Vagina (tissue), 2 donors: ENCODE measurements around the gene FCGBP. TPM values are rescaled to one million over a fixed set of nuclear protein-coding genes. Genes with fewer than 3 reads are reported as not detected.

Source experiments
- DNase-seq, 2 donors: peaks; one replicate each; pipeline ENCODE4 v3.0.0-alpha.2; 2017; ENCODE audit errors: extremely low spot score in 2 of 2
- H3K27ac ChIP-seq: fragments of 200-600 bp; sonication (generic); one replicate; pipeline ENCODE4 v1.5.1; 2019
- H3K27me3 ChIP-seq: fragments of 200-600 bp; sonication (generic); one replicate; pipeline ENCODE4 v1.5.1; 2019
- H3K36me3 ChIP-seq, 2 donors: fragments of 200-600 bp; sonication (generic); one replicate each; pipeline ENCODE4 v1.5.1; 2017 to 2019
- H3K4me1 ChIP-seq: fragments of 200-600 bp; sonication (generic); one replicate; pipeline ENCODE4 v1.5.1; 2019
- H3K4me3 ChIP-seq, 2 donors: fragments of 200-600 bp; sonication (generic); 1 replicate in 1 of 2; 2 replicates in 1 of 2; pipeline ENCODE4 v1.5.1; 2016 to 2019
- H3K9me3 ChIP-seq: fragments of 200-600 bp; sonication (generic); one replicate; pipeline ENCODE4 v1.5.1; 2019
- CTCF ChIP-seq, 3 experiments: fragments of 450-650 bp in 2 of 3; fragments of 200-600 bp in 1 of 3; sonication (generic) in 1 of 3; IDR thresholded peaks; one replicate each; pipeline ENCODE4 v1.5.1; 2017 to 2019; ENCODE audit warnings: antibody characterized with exemption in 3 of 3, mild to moderate bottlenecking in 2 of 3, moderate library complexity in 2 of 3
- POLR2A ChIP-seq, 2 donors: fragments of 450-650 bp; IDR thresholded peaks; one replicate each; pipeline ENCODE4 v1.6.1; 2017; ENCODE audit warnings: antibody characterized with exemption in 2 of 2, mild to moderate bottlenecking in 2 of 2, moderate library complexity in 2 of 2
- POLR2AphosphoS5 ChIP-seq, 2 donors: sonication (generic); formaldehyde crosslinking; IDR thresholded peaks; one replicate each; pipeline ENCODE4 v1.9.0; 2017; ENCODE audit warnings: antibody characterized with exemption in 2 of 2, mild to moderate bottlenecking in 2 of 2, low read depth in 1 of 2; ENCODE audit not compliant: insufficient read depth in 1 of 2
- intact Hi-C: fragments of 100-400 bp; cut with DNase I; formaldehyde crosslinking; loops from one replicate; pipeline ENCODE4 v1.15.1; 2023
- total RNA-seq: library from RNA; depleted of rRNA; stranded (reverse); fragments of >200 nt; gene quantifications from one replicate; pipeline ENCODE4 v1.2.3, GENCODE V29; 2016

Gene FCGBP
- 31.7 TPM for total RNA-seq

GRCh38 chr19:39934584-39935363 lies at the start of gene FCGBP:
Gene FCGBP, minus strand, starts transcription at chr19:39934634.
- Histone ChIP-seq H3K27ac (no peak within 1 kb of the TSS), H3K4me1 (no peaks in the 10 kb centered on the region), H3K9me3 (no peaks in the 10 kb centered on the region), H3K4me3 (no peak within 1 kb of the TSS), H3K27me3 (no peaks in the 10 kb centered on the region), H3K36me3 (no peaks in the 10 kb centered on the region)
- TF ChIP-seq POLR2A (IDR thresholded peaks at IDR 0.05) (no peak), POLR2AphosphoS5 (IDR thresholded peaks at IDR 0.05; ENCODE audit: insufficient read depth in 1 of 2, low read depth in 1 of 2) (no peak), CTCF (IDR thresholded peaks at IDR 0.05) (no peak)
- no peak for DNase-seq
- intact Hi-C loops: loop anchor here (5.0 kb wide), 1 partner anchor 1778 kb away; no protein-coding TSS in a partner anchor

GRCh38 chr19:39983695-39984300 lies 49.4 kb upstream of the FCGBP start:
- H3K27ac ChIP-seq: no peak overlapping the region
- no peaks in the 10 kb centered on the region for H3K4me1 ChIP-seq
- H3K27me3 ChIP-seq: no peaks in the 10 kb centered on the region
- no peak overlapping the region for H3K4me3 ChIP-seq
- TF ChIP-seq POLR2AphosphoS5 (IDR thresholded peaks at IDR 0.05; ENCODE audit: insufficient read depth in 1 of 2, low read depth in 1 of 2): no peak
- no peak for TF ChIP-seq POLR2A (IDR thresholded peaks at IDR 0.05)
- TF ChIP-seq CTCF (IDR thresholded peaks at IDR 0.05): no peak
- peaks cover 4 to 35% of the 10 kb centered on the region in 2 donors for H3K36me3 ChIP-seq
- no peak for DNase-seq
- peaks cover 22% of the 10 kb centered on the region for H3K9me3 ChIP-seq
- intact Hi-C loops: loop anchor here (2.0 kb wide), 1 partner anchor 23 kb away; no protein-coding TSS in a partner anchor

GRCh38 chr19:39982883-39983282 lies 48.4 kb upstream of the FCGBP start:
- Histone ChIP-seq H3K4me1 (no peaks in the 10 kb centered on the region), H3K27ac (no peak overlapping the region), H3K4me3 (no peak overlapping the region), H3K36me3 (peaks cover 4 to 37% of the 10 kb centered on the region in 2 donors), H3K27me3 (no peaks in the 10 kb centered on the region), H3K9me3 (peaks cover 22% of the 10 kb centered on the region)
- intact Hi-C loops: loop anchor here (2.0 kb wide), 1 partner anchor 22 kb away; no protein-coding TSS in a partner anchor
- TF ChIP-seq POLR2A (IDR thresholded peaks at IDR 0.05) (no peak), CTCF (IDR thresholded peaks at IDR 0.05) (no peak), POLR2AphosphoS5 (IDR thresholded peaks at IDR 0.05; ENCODE audit: insufficient read depth in 1 of 2, low read depth in 1 of 2) (no peak)
- no peak for DNase-seq

GRCh38 chr19:39974377-39975155 lies 40.1 kb upstream of the FCGBP start:
- Histone ChIP-seq H3K36me3 (peaks cover 0 to 51% of the 10 kb centered on the region in 2 donors), H3K4me1 (peaks cover 24% of the 10 kb centered on the region), H3K9me3 (no peaks in the 10 kb centered on the region), H3K27me3 (no peaks in the 10 kb centered on the region), H3K27ac (no peak overlapping the region), H3K4me3 (no peak overlapping the region)
- intact Hi-C loops: loop anchor here (10.0 kb wide), 1 partner anchor 130 kb away; the partner anchor contains the start of gene FBL
- TF ChIP-seq POLR2AphosphoS5 (IDR thresholded peaks at IDR 0.05; ENCODE audit: insufficient read depth in 1 of 2, low read depth in 1 of 2) (no peak), CTCF (IDR thresholded peaks at IDR 0.05) (no peak), POLR2A (IDR thresholded peaks at IDR 0.05) (no peak)
- DNase-seq: no peak
